Embryonic facial prominence (tissue), 1 donor: ENCODE measurements around the gene STAT2.
A peak's percentile ranks its signal among the peaks of the same experiment; 100 is the strongest.
"Not testable (repeated sequence)": the region's sequence is repeated elsewhere in the genome, so short reads cannot be mapped to it uniquely, and the experiment has no call there.

Source experiments
- DNase-seq: peaks from one replicate; pipeline ENCODE4 v3.0.0-alpha.2; 2016; ENCODE audit errors: extremely low spot score

Gene STAT2

DNA sequence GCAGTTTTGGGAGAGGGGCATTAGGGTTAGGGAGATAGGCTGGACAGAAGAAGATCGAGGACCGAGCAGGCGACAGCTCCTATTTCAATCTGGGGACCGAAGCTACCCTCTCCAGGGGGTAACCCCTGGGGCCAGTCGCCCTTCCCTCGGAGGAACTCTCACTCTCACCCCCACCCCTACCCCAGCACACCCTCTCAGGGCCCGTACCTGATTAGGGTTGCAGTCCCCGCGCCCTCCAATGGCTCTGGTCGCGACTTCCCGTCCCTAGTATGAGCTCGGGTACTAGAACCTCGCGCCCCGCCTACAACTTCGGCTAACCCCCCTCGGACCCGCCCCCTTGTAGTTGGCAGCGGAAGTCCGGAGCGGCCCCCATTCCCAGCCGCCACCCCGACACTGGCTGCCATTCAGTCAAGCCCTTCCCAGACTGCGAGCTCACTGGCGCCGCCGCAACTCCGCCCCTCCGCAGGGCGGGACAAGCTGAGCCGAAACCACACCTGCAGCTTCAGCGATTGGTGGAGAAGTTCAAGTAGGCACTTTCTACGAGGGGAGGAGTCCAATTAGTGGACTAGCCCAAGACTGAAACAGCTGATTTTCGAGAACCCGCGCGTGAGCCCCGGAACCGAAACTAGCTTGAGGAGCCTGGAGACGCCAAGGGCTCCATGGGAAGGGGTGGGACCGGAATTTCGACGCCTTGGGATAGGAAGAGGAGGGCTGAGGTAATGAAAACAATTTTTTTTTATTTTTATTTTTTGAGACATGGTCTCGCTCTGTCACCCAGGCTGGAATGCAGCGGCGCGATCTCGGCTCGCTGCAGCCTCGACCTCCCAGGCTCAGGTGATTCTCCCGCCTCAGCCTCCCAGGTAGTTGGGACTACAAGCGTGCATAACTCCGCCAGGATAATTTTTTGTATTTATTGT, at the start of gene STAT2:
Gene STAT2 (minus strand): TSS at position 257 of the 917 bp plus-strand sequence. CDS start 3,536 bp downstream, outside the sequence.
- peak; percentile 99 for DNase-seq

DNA sequence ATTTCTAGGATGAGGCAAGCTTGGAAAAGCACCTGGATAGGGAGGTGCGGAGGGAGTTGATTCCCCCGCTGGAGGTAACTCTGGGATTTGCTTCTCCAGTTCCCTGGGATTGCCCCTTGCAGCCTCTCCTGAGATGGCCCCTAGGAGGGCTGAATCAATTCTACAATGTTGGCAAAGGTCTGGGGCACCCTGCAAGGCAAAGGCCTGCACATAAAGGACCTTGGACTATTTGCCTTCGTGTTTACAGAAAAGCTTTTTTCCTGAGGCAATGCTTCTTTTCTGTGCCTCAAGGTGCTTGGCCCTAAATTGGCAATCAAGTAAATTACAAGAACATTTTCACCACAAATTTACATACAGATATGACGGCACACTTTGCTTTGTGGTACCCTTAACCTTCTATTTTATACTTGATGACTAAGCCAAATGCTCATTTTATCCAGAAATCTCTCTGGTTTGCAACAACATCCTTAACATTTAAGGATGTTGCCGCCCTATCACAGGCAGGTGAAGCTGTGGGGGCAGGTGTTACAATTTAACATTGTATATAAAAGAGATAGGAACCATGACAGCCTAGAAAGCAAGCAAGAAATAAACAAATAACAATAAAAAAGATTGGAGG, 49.0 kb upstream of the STAT2 start:
- DNase-seq, result no peak

DNA sequence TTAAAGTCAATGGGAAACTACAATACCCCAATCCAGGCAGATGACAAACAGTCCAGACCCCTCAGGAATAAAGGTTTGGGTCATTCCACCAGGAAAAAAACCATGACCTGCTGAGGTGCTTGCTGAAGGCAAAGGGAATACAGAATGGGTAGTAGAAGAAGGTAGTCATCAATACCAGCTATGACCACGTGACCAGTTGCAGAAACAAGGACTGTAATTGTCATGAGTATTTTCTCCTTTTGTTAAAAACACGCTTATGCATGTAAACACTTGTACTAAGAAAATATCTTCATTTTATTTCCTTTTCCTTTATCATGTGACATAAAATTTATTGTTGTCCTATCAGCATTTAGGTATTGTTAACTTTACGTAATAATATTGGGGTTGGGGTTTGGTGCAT, 44.3 kb upstream of the STAT2 start:
- not testable (repeated sequence) for DNase-seq

- not testable (repeated sequence) for DNase-seq
Measured at GRCh38 chr12:56401612-56402011, 41.7 kb upstream of the STAT2 start.

DNA sequence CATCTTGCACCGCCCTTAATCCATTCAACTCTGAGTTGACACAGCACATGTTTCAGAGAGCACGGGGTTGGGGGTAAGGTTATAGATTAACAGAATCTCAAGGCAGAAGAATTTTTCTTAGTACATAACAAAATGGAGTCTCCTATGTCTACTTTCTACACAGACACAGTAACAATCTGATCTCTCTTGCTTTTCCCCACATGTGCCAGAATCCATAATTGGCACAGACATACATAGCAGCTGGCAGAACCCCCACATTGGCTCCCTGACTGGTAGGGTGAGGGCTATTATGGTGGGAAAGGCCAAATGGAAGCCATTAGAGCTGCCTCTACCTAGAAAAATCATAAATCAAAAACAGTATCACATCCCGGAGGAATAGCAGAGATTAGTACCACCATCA, 41.2 kb upstream of the STAT2 start:
- not testable (repeated sequence) for DNase-seq

DNA sequence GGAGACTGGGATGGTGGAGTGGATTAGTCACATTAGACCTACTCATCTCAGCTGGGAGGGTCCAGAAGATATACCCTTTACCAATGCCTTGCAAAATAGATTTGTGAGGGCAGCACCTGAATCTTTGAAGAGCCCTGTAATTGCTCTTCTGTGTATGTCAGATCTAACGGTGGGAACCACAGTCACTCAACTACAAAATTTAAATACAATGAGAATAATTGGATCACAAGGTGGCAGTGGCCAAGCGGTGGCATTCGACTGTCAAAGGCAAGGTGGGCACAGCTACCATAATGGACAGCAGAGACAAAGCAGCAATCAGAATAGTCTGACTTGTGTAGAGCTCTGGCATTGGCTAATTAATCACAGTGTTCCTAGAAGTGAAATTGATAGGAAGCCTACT, 39.6 kb upstream of the STAT2 start:
- DNase-seq, result not testable (repeated sequence)

DNA sequence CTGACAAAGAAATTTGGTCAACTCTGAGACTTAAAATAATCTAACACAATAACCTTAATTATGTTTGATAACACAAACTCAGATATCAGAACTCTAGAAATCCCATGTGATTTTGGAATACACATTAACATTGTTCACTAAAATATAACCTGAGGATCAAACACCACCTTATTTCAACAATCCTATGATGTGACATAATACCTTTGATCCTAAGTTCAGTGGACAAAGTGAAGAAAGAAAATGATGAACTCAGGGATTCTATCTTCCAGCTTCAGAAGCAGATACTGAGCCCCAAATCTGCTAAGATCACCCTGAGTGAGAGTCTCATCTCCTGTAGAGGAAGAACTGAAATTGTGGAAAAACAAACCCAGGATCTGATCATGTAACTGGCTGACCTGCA, 38.4 kb upstream of the STAT2 start:
- no peak for DNase-seq

DNA sequence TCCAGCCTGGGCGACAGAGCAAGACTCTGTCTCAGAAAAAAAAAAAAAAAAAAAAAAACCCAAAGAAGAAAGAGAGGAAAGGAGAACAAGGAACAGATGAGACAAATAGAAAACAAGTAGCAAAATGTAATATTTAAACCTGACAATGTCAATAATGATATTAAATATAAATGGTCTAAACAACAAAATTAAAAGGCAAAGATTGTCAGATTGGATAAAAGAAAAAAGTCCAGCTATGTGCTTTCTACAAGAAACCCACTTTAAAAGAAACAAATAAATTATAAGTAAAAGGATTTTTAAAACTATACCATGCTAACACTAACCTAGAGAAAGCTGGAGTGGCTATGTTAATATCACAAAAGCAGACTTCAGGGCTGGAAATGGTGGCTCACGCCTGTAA, 32.4 kb upstream of the STAT2 start:
- no peak for DNase-seq

DNA sequence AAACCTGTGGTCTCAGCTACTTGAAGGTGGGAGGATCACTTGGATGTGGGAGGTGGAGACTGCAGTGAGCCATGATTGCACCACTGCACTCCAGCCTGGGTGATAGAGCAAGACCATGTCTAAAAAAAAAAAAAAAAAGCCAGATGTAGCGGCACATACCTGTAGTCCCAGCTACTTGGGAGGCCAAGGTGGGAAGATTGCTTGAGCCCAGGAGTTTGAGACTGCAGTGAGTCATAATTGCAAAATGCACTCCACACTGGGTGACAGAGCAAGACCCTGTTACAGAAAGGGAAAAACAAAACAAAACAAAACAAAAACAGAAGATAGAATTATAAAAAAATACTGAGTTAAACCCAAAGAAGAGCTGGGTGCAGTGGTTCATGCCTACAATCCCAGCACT, 31.8 kb upstream of the STAT2 start:
- DNase-seq, result no peak

- no peak for DNase-seq
Measured at GRCh38 chr12:56389412-56389811, 29.5 kb upstream of the STAT2 start.

- no peak for DNase-seq
Measured at GRCh38 chr12:56387152-56387736, 27.3 kb upstream of the STAT2 start.

DNA sequence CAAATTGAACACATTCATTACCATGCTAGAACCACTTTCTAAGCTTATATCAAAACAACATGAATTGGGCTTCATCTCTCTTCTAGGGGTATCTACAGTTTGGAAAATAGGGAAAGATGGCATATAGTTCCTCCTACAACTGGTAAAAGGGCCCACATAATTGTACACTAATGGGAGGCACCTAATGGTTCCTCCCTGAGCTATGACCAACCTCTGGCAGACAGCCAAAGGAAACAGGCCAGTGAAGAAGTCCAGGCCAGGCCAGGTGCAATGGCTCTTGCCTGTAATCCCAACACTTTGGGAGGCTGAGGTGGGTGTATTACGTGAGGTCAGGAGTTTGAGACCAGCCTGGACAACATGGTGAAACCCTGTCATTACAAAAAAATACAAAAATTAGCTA, 26.0 kb upstream of the STAT2 start:
- DNase-seq, result no peak

DNA sequence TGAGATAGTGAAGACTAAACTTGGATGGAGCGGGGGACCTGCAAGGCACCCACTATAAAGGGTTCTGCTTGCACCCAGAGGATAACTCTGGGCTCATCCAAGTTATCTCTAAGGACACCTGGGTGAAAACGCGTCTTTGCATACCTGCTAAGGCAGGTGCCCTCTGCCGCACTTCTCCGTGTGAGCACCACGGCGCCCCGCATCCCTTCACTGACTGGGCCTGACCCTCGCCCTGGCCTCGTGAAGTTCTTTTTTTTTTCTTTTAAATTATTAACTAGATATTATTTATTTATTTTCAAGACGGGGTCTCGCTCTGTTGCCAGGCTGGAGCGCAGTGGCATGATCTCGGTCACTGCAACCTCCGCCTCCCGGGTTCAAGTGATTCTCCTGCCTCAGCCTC, 22.7 kb upstream of the STAT2 start:
- DNase-seq, result no peak

GRCh38 chr12:56377989-56378316, 18.0 kb upstream of the STAT2 start:
- no peak for DNase-seq

GRCh38 chr12:56377310-56377988, 17.5 kb upstream of the STAT2 start:
- DNase-seq, result no peak

GRCh38 chr12:56375598-56376434, 15.9 kb upstream of the STAT2 start:
- no peak for DNase-seq

DNA sequence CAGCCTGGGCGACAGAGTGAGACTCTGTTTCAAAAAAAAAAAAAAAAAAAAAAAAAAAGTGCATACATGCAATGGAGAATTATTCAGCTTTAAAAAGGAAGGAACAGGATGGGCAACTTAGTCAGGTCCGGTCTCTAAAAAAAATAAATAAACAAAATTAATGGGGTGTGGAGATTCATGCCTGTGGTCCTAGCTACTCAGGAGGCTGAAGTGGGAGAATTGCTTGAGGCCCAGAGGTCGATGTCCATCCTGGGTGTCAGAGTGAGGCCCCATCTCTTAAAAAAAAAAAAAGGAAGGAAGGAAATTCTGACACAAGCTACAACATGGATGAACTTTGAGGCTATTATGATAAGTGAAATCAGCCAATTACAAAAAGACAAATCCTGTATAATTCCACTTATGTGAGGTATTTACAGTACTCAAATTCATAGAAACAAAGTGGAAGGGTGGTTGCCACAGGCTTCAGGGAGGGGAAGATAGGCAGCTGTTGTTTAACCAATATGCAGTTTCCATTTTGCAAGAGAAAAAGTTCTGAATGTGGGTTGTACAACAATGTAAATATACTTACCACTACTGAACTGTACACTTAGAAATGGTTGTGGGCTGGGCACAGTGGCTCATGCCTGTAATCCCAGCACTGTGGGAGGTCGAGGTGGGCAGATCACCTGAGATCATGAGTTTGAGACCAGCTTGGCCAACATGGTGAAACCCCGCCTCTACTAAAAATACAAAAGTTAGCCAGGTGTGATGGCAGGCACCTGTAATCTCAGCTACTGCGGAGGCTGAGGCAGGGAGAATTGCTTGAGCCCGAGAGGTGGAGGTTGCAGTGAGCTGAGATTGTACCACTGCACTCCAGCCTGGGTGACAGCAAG, 15.1 kb upstream of the STAT2 start:
- no peak for DNase-seq

GRCh38 chr12:56373515-56373914, 13.6 kb upstream of the STAT2 start:
- no peak for DNase-seq

- DNase-seq, result no peak
Measured at GRCh38 chr12:56366948-56367347, 7.0 kb upstream of the STAT2 start.
